Activated T-cell treated with anti-CD3 and anti-CD28 coated beads, Interleukin-2, amount 50 U/mL, for 4 hours (primary cell): Measurements from ENCODE around the gene NFYC. TPM values are rescaled to one million over a fixed set of nuclear protein-coding genes. Genes with fewer than 3 reads are reported as not detected.

Experiments
- ATAC-seq, 2 donors: fragments of 200-7000 bp; cut with Tn5 transposase; one replicate each; pipeline ENCODE4 v1.10.0; 2021
- DNase-seq: peaks from one replicate; pipeline ENCODE4 v3.0.0-alpha.2; 2020
- H3K27me3 Mint-ChIP-seq: one replicate; pipeline ENCODE4 v1.8.0; 2021; ENCODE audit warnings: low read depth, mixed read lengths
- H3K36me3 Mint-ChIP-seq: one replicate; pipeline ENCODE4 v1.8.0; 2022; ENCODE audit warnings: mixed read lengths; ENCODE audit not compliant: insufficient read depth
- H3K4me1 Mint-ChIP-seq: one replicate; pipeline ENCODE4 v1.8.0; 2021; ENCODE audit warnings: low read depth, mixed read lengths
- H3K4me3 Mint-ChIP-seq: one replicate; pipeline ENCODE4 v1.8.0; 2021; ENCODE audit warnings: mild to moderate bottlenecking, moderate library complexity, mixed read lengths
- H3K9me3 Mint-ChIP-seq: one replicate; pipeline ENCODE4 v1.8.0; 2021; ENCODE audit warnings: mixed read lengths
- total RNA-seq, 3 donors: library from RNA; stranded (reverse); gene quantifications; one replicate each; pipeline ENCODE4 v1.2.1, GENCODE V29; 2021

Gene NFYC
- total RNA-seq, 3 donors from 2014 or later = 59.8 to 72.8 (median 67.0) TPM

DNA sequence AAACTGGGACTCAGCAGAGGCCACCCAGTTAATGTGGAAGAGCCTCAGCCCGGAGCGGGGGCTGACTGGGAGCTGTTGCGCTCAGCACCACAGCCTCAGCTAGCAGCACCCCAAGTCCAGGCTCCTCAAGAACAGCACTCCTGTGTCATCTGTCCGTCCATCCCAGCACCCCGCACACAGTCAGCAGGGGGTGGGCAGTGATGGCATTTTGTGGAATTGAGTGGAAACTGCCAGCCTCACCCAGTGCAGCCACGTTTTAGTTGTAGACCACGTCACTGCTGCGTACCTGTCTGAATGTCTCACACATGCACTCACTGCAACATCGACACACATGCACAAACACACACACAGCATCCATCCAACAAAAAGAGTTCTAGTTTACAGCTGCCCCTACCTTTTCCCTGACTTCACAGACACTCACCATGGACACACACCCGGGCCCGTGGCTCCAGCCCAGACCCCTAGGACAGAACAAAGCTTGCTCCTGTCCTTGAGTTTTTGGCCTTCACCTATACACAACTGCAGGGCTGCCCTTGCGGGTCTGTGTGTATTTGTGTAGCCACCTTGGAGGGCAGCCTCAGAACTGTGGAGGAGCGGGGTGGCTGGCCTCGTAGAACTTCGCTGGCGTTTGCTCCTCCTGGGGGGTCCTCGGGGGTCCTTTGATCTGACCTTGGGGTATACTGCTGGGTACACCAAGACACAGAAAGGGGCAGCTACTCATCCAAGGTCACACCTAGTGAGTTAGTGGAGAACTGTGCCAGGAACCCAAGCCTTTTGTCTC, 97.2 kb downstream of the NFYC start:
- Mint-ChIP-seq H3K9me3 (no peaks in the 10 kb centered on the region), H3K27me3 (peaks cover 16% of the 10 kb centered on the region), H3K4me3 (no peak overlapping the region), H3K4me1 (peaks cover 3% of the 10 kb centered on the region), H3K36me3 (no peaks in the 10 kb centered on the region)
- no peak for DNase-seq
- ATAC-seq = no peak

DNA sequence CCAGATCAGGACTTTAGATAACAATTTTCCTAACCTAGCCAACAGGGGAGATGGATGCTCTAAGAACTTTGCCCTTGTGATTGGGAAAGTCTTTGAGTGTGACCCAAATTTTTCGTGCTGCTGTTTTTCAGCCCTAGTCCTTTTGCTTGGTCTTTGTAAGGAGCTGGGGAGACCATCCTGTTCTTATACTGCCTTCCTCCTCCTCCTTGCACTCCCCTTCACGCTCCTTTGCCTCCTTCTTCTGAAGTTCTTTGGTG, 97.8 kb downstream of the NFYC start:
- Mint-ChIP-seq H3K36me3 (no peaks in the 10 kb centered on the region), H3K27me3 (peaks cover 16% of the 10 kb centered on the region), H3K4me1 (peaks cover 3% of the 10 kb centered on the region), H3K4me3 (no peak overlapping the region), H3K9me3 (no peaks in the 10 kb centered on the region)
- ATAC-seq (no peak), DNase-seq (no peak)

DNA sequence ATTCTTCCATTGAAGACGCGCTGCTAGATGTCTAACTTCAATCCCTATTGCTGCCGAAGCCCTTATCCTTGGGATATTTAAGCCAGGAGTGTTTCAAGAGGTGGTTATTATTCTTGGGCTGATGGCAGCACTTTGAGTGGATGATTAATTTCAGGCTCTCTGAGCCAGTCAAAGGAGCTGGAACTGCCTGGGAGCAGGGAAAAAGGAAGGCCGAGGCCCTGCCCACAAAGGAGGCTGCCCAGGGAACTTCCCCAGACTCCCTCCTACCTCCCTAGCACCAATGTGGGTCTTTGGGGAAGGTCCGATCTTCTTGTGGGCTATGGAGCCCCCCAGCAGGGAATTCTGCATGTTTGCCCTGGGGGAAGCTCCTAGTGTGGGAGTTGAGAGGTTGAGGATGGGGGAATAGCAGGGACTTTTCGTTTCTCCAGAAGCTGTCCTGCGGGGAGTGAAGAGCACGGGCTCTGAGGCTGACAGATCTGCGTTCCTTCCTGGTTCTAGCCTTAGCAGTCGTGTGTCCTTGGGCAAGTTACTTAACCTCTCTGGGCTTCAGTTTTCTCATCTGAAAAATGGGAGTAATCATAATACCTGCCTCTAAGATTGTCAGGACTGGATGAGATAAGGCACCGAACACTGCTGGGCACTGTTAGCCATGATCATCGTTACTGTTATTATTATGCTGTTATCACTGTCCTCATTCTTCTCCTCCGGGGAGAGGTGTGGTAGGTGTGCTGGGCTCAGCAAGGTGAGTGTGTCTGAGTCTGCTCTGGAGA, 98.3 kb downstream of the NFYC start:
- no peak for ATAC-seq
- Mint-ChIP-seq H3K4me1 (no peaks in the 10 kb centered on the region), H3K9me3 (no peaks in the 10 kb centered on the region), H3K27me3 (peaks cover 10% of the 10 kb centered on the region), H3K36me3 (no peaks in the 10 kb centered on the region), H3K4me3 (no peak overlapping the region)
- no peak for DNase-seq

DNA sequence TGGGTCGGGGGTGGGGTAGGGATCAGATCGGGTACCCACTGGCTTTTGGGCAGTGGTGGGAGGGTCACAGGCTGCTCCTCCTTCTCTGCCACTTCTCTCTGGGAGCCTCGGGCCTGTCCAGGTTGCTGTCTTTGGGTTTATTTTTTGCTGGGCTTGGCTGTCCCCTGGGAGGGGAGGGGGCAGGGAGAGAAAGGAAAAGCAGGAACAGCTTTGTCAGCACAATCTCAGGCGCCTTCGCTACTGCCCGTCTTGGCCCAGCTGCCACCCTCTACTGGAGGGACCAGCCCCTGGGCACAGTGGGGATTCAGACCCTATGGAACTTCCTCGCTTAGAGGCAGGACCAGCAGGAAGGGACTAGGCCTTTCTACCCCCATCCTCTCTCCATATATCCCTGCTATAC, 100.5 kb downstream of the NFYC start:
- H3K9me3 Mint-ChIP-seq = no peaks in the 10 kb centered on the region
- no peaks in the 10 kb centered on the region for H3K27me3 Mint-ChIP-seq
- peaks cover 15% of the 10 kb centered on the region for H3K4me1 Mint-ChIP-seq
- DNase-seq (no peak), ATAC-seq (no peak)
- H3K36me3 Mint-ChIP-seq = no peaks in the 10 kb centered on the region
- H3K4me3 Mint-ChIP-seq = no peak overlapping the region

DNA sequence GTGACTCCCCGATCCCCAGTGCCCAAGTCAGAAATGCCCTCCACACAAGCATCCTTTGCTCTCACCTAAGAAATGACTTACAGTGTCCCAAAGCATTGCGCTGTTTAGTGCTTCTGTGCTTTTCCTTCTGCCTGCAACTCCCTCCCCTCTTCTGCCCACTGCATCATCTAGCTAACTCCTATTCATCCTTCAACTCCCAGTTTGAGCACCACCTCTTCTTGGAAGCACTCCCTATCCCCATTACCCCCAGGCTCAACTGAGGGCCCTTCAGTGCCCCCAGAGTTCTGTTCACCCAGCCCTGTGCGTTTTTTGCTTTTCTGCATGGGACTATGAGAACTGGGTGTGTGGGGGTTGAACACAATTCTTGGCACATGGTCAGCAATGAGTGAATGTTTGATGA, 102.1 kb downstream of the NFYC start:
- no peak overlapping the region for H3K4me3 Mint-ChIP-seq
- H3K9me3 Mint-ChIP-seq = no peaks in the 10 kb centered on the region
- H3K27me3 Mint-ChIP-seq = no peaks in the 10 kb centered on the region
- DNase-seq (no peak), ATAC-seq (no peak)
- H3K36me3 Mint-ChIP-seq = no peaks in the 10 kb centered on the region
- peaks cover 21% of the 10 kb centered on the region for H3K4me1 Mint-ChIP-seq

DNA sequence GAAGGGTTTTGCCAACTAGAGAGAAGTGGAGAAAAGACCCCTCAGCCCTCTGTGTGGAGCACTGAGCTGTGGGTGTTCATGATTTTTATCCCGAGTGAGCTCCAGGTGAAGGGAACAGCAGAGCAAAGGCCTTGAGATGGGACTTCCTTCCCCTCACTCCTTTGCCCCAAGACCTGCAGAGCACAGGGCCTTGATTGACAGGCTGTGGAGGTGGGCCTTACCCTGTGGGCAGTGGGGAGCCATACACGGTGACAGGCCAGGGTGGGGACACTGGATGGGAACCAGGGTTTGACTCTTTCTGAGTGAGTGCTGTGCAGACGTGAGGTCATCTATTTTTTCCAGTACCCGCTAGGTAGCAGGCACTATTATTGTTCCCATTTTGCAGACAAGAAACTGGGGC, 102.5 kb downstream of the NFYC start:
- H3K4me1 Mint-ChIP-seq = peaks cover 21% of the 10 kb centered on the region
- no peak overlapping the region for H3K4me3 Mint-ChIP-seq
- no peaks in the 10 kb centered on the region for H3K9me3 Mint-ChIP-seq
- no peak for ATAC-seq
- no peaks in the 10 kb centered on the region for H3K27me3 Mint-ChIP-seq
- no peaks in the 10 kb centered on the region for H3K36me3 Mint-ChIP-seq
- no peak for DNase-seq

DNA sequence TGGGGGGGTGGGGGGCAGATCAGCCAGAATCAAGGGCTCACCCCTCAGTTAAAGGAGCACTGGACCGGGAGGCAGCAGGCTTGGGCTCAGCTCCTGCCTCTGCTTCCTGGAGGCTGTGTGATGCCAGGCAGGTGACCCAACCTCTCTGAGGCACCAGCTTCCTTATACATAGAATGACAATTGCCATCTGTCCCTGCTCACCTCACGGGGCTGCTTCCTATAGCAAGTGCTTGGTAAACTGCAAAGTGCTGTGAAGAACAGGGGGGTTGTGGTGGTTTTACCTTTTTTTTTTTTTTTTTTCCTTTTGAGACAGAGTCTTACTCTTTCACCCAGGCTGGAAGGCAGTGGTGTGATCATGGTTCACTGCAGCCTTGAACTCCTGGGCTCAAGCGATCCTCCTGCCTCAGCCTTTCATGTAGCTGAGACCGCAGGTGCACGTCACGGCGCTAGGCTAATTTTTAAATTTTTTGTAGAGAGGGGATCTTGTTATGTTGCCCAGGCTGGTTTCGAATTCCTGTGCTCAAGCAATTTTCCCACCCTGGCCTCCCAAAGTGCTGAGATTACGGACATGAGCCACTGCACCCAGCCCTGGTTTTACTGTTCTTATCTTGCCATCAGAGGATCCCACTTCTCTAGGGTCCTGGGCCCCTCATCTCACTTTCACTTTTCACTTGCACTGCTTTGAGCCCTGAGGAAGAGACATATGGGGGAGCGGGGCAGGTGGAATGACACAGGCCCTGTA, 103.6 kb downstream of the NFYC start:
- Mint-ChIP-seq H3K27me3 (no peaks in the 10 kb centered on the region), H3K36me3 (no peaks in the 10 kb centered on the region), H3K4me3 (peak overlapping the region; percentile 26), H3K4me1 (peaks cover 21% of the 10 kb centered on the region), H3K9me3 (no peaks in the 10 kb centered on the region)
- DNase-seq = no peak
- peak; percentile 51 to 73 for ATAC-seq

DNA sequence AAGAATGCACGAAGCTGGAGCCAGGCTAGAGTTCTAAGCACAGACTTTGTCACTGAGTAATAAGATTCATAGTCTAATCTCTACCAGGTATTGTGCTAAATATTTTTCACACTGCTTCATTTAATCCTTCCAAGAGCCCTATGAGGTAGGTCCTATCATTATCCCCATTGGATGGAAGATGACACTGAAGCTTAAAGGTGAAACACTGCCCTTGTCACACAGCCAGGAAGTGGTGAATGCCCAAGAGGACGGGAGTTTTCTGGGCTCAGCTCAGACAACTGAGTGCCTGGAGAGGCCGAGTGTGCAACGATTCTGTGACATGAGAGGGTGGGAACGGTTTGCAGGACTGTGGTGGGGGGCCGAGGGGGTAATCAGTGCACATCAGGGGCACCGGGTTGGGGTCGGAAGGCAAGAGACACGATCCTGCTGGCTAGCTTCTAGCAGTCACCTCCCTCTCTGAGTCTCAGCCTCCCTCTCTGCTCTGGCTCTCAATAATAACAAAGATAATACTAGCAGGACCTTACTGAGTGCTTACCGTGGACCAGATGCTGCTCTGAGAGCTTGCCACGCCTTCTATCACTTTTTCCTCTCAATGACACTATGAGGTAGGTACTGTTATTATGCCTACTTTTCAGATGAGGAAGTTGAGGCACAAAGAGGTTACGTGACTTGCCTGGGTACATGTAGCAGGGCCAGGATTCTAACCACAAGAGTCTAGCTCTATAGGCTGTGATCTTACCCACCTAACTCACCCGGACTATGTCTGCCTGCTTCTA, 104.5 kb downstream of the NFYC start:
- Mint-ChIP-seq H3K27me3 (no peaks in the 10 kb centered on the region), H3K9me3 (no peaks in the 10 kb centered on the region), H3K4me3 (peak overlapping the region; percentile 26), H3K4me1 (peaks cover 27% of the 10 kb centered on the region), H3K36me3 (no peaks in the 10 kb centered on the region)
- DNase-seq (no peak), ATAC-seq (peak; percentile 28 to 38)

DNA sequence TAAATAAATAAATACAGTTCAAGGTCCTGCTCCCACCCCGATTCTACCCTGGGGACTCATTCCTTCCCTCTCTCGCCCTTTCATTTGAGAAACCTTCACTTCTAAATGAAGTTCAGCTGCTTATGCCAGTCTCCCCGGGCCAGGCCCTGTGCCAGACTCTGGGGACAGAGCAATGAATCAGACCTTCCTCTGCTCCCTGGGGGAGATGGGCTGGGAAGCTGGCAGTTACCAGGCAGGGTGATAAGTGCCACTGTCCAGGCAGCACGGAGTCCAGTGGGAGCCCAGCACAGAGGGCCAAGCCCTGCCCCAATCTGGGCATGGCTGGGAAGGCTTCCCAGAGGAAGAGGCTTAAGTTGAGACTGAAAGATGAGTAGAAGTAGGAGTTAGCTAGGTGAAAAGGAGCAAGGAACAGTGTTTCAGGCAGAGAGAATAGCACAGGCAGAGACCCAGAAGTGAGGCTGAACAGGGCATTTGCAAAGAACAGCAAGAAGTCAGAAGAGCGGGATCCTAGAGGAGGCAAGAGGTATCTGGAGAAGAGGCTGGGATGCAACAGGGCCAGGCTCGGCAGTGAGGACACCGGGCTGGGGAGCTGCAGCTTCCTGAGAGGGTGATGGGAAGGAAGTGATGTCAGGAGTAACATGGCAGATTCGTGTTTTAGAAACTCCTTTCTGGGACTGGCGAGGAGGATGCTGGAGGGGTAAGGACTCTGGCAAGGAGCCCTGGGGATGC, 105.6 kb downstream of the NFYC start:
- Mint-ChIP-seq H3K36me3 (no peaks in the 10 kb centered on the region), H3K27me3 (no peaks in the 10 kb centered on the region), H3K4me3 (peak overlapping the region; percentile 61)

DNA sequence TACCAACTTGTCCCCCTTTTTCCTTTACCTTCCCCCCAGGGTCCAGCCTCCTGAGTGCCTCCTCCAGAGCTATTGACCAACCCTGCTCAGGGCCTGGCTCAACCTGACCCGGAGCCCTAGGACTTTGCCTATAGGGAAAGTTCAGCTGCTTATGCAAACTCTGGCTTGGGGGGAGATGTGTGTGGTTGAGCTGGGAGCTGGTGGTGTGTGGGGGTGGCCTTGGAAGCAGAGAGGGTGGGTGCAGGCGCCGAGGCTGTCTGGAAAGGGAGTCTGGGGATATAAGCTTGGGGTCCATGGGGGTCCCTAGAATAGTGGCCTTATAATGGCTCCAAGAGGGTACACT, 106.1 kb downstream of the NFYC start:
- Mint-ChIP-seq H3K4me3 (no peak overlapping the region), H3K4me1 (peaks cover 39% of the 10 kb centered on the region), H3K36me3 (no peaks in the 10 kb centered on the region), H3K27me3 (no peaks in the 10 kb centered on the region), H3K9me3 (no peaks in the 10 kb centered on the region)
- no peak for DNase-seq
- ATAC-seq = no peak

More for the DNA sequence above, 105.6 kb downstream of the NFYC start:
- ATAC-seq (no peak), DNase-seq (no peak)
- Mint-ChIP-seq H3K4me1 (peaks cover 37% of the 10 kb centered on the region), H3K9me3 (no peaks in the 10 kb centered on the region)

DNA sequence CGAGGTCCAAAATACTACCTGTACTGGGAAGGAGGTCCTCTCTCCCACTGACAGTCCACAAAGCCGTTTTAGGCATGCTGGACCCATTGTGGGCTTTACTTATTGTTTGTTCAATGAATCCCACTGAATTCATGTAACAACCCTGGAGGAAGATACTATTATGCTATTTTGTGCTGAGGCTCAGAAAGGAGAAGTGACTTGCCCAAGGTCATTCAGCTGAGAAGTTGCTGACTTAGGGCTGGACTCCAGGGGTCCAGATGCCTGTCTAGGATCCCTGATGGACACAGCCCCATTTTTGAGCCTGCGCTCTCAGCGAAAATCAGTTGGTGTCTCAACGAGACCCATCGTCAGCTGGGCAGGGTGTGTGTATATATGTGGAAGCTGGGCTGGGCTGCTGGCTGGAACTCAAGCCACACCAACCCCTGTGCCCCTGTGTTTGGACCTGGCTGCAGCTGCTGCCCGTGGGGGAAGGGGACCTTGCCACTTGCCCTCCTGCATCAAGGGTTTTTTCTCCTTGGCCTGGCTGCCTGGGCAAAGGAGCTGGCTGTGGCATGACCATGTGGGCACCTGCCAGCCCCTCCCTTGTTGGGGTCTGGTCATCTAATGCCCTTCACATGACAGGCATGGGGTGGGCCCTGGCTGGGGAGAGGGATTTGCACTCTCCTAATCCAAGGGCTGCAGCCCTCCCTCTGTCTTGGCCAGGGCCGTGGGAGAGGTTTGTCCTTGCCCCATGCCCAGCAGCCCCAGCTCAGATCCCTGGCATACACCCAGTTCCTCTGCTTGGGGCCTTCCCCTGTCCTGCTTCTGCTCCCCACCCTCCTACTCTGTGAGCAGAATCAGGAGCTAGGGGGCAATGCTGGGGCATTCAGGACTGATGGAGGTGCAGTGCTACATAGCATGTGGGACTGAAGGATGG, 107.1 kb downstream of the NFYC start:
- Mint-ChIP-seq H3K9me3 (no peaks in the 10 kb centered on the region), H3K4me1 (peaks cover 41% of the 10 kb centered on the region)
- DNase-seq = no peak

DNA sequence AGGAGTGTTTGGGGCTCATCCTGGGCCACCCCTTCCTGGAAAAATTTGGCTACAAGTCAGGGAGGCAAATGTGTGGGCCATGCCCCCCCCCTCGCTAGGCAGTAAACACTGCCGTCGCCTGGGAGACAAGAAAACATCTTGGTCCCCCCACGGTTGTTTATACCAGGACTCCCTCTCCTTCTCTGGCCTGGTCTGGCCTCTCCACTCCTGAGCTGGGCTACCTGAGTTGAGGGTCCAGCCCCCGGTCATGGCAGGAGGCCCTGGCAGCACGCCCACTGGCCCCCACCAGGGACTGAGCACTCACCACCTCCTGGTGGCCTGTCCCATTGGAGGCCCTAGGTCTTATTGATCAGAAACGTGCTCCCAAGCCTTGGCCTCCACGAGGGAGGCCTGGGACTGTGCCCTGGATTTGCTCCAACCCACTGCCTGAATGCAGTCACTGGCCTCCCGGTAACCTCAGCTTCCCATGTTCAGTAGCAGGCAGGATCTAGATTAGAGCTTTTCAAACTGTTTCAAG, 107.9 kb downstream of the NFYC start:
- no peaks in the 10 kb centered on the region for H3K9me3 Mint-ChIP-seq
- H3K4me3 Mint-ChIP-seq = no peak overlapping the region
- DNase-seq (no peak), ATAC-seq (no peak)
- peaks cover 41% of the 10 kb centered on the region for H3K4me1 Mint-ChIP-seq
- H3K27me3 Mint-ChIP-seq = no peaks in the 10 kb centered on the region
- H3K36me3 Mint-ChIP-seq = no peaks in the 10 kb centered on the region

More for the DNA sequence above, 107.1 kb downstream of the NFYC start:
- no peak overlapping the region for H3K4me3 Mint-ChIP-seq
- ATAC-seq = no peak
- H3K36me3 Mint-ChIP-seq = no peaks in the 10 kb centered on the region
- no peaks in the 10 kb centered on the region for H3K27me3 Mint-ChIP-seq

DNA sequence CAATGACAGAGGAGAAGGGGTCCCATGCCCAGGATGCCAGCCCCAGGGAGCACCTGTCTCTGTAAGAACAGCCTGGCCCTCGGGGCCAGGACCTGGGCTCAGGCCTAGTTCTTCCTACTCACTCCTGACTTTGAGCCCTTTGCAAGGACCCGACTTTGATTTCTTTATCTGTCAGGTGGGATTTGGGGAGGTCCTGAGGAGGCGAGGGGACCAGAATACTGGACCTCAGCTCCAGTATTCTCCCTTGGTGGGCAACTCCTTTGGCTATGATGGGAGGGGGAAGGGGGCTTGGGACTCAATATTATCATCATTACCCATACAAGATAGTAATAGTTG, 110.2 kb downstream of the NFYC start:
- DNase-seq = no peak
- Mint-ChIP-seq H3K9me3 (no peaks in the 10 kb centered on the region), H3K36me3 (no peaks in the 10 kb centered on the region), H3K27me3 (no peaks in the 10 kb centered on the region), H3K4me1 (peaks cover 28% of the 10 kb centered on the region), H3K4me3 (peak overlapping the region; percentile 66)
- no peak for ATAC-seq
